SK-N-DZ (cell line): ENCODE data around the gene CCN2.
A peak's percentile ranks its signal among the peaks of the same experiment; 100 is the strongest.
"Not testable (repeated sequence)": the region's sequence is repeated elsewhere in the genome, so short reads cannot be mapped to it uniquely, and the experiment has no call there.

Source experiments
- DNase-seq: peaks from one replicate; pipeline ENCODE4 v3.0.0-alpha.2; 2015; ENCODE audit warnings: low spot score

The CCN2 gene

DNA sequence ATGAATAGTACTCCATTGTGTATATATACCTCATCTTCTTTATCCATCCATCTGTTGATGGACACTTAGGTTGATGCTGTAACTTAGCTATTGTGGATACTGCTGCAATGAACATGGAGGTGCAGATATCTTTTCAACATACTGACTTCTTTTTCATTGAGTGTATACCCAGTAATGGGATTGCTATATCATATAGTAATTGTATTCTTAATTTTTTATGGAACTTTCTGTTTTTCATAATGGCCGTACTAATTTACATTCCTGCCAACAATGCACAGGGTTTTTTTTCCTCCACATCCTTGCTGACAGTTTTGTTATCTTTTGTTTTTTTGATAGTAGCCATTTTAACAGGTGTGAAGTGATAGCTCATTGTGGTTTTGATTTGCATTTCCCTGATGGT lies 5.2 kb downstream of the CCN2 start:
- DNase-seq = no peak

DNA sequence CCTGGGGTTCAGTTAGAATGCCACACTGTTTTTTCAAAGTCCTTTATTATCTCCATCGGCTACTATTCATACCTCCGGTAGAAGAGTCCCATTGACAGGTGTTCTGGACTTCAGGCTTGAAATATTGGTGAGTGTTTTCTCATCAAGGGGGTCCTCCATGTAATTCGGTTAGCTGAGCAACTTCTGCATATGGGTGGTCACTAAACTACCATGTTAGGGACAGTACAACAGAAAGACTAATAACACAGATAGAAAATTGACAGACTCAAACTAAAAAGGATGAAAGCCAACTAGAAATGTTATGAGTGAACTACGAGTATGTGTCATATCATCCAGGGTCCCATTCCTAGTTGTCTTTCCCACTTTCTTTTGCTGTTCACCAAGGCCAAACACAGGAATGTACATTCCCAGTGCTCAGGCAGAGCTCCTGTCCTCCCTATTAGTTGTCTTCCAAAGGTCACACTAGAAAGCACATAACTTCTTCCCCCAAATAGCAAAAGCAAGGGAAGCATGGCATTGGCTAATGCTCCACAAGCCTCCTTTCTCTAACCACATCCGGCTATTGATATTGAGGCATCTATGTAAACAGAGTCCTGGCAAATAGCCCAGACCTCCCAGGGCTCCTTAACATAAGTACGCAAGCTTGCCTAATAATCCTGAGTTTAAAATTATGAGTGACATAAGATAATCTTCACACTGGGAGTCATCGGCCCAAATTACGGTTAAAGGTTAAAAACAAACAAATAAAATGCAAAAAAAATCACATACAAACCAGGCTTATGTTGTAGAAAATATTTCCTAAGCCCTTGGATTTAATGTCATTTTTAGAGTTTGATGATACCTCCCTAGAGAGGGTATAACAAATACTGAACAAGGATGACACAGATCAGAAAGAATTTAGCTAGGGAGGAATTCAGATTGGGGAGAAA lies 13.2 kb downstream of the CCN2 start:
- DNase-seq = no peak

DNA sequence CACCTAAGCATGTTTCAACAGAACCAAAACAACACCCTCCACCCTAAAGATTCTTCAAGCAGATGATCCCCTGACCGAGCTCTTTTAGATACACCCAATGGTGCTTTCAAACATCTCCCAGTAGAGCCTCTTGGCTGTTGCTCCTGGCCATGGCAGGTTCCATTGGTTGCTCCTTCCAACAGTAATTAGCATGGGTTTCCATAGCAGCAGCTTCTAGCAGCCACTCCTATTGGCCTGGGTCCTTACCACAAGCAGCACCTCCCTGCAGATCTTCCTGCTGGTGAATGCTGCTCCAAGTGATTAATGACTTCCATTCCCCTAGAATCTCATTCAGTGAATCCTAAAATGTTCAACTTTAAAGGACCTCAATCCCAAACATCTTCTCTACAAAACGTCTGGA lies 13.9 kb downstream of the CCN2 start:
- no peak for DNase-seq

DNA sequence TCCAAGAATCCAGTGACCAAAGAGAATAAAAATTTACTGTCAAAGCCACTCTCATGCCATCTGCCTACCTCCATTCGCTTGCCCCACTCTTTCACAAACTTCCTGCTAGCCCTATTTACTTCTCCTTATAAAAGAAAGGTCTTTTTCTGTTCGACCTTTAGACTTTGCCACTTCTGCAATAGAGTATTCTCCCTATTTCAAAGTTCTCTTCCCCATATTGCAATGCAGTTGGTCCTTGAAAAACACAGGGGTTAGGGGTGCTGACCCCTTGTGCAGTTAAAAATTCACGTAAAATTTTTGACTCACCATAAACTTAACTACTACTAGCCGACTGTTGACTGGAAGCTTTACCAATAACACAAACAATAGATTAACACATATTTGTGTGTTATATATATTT lies 15.0 kb downstream of the CCN2 start:
- no peak for DNase-seq

DNA sequence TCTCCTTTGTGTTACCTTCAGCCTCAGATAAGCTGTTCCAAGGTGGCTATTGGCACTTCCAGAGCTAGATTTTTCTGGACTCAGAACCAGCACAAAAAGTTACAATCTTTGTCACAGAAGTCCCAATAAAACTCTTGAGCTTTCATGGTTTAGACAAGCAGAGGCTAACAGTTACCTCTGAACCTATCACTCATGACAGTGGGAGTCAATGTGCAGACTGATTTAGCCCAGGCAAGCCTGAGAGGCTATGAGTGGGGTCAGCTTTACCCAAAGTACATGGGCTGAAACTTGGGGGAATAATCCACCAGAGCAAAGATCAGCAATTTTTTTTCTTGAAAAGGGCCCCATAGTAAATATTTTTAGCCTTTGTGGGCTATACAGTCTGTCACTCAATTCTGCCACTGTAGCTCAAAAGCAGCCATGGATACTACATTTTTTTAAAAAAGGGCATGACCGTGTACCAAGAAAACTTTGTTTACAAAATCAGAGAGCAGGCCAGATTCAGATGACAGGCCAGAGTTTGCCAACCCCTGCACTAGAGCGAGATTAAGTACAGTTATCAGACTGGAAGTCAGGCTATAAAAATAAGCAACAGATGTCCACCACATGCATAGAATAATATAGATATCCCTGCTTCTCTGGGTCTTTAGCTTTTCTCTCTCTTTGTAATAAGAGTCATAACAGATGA lies 20.0 kb downstream of the CCN2 start:
- DNase-seq = no peak

DNA sequence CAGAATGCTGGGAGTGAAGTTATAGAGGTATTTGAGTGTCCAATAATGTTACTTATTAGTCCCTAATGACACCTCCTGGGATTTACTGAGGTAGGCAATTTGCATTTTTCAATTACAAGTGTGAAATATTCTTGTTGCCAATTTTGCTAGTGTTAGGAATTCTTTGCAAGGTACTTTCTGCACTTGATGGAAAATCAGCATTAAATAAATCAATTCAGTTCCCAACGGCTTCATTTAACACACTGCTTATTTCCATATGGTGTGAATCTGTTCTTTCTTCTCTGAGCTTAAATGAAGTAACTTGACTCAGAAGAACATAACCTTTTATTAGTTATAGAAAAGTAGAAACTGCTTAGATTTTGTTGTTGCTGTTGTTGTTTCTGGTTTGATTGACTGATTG lies 21.2 kb downstream of the CCN2 start:
- DNase-seq = no peak

DNA sequence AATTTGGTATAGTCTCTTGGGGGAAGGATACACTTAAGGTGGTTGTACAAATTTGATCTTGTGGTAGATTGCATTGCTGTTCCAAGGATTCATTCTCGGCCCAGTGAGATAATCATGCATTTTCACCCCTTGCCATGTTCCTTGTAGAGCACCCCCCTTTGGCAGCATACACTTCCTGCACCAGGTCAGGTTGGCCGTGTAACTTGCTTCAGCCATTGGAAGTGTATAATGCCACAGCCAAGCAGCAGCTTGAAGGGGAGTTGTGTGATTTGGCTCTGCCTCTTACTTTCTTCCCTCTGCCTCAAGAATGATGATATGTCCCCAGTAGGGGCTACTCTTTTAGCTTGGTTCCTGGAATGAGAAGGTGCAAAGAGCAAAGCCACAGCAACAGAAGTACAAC lies 21.9 kb downstream of the CCN2 start:
- no peak for DNase-seq

DNA sequence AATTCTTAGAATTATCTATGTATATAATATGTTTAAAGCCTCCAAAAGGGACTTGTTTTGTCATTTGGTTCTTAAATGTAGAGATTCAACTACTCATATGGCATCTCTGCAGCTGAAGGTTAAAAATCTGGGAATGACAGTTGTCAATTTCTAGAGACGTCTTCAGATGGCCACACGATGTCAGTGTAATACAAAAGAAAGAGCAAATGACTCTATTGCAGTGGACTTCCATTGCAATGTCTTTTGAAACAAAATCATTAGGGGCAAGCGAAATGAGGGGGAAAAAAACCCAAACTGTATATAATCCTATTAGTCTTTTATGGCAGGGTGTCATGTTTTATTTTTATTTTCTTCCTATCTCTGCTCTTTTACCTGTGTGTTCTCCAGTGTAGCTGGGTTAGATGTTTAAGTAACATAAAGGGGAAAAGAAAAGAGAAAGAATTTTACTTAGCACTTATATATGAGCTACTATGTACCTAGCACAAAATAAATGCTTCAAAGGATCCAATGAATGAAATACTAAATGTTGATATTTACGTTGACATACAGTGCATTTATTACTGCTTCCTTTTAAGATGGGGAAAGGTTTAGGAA lies 26.2 kb downstream of the CCN2 start:
- peak; percentile 10 for DNase-seq

DNA sequence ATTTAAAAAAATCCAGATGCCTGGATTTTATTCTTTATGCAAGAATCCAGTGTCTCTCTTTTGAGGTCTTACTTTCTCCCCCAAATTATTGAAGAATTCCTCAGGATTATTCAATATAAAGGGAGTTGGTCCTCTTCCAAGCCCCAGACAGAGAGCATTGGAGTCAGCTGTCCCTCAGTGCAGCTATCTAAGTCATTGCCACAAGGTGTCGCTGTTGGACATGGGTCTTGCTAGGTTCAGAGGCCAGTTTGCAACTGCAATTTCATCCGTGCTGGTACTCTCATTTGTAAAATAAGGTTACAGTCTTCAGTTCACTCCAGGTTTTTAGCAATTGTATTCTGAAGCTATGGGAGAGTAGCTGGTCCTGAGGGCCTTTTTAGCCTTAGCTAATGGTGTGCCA lies 27.8 kb downstream of the CCN2 start:
- peak; percentile 29 for DNase-seq

DNA sequence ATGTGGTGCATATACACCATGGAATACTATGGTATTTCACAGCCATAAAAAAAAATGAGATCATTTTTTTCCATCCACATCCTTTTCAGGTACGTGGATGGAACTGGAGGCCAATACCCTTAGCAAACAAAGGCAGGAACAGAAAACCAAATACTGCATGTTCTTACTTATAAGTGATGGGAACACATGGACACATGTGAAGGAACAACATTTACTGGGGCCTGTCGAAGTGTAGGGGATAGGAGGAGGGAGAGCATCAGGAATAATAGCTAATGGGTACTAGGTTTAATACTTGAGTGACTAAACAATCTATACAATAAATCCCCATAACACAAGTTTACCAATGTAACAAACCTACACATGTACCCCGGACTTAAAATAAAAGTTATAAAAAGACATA lies 30.5 kb downstream of the CCN2 start:
- no peak for DNase-seq

DNA sequence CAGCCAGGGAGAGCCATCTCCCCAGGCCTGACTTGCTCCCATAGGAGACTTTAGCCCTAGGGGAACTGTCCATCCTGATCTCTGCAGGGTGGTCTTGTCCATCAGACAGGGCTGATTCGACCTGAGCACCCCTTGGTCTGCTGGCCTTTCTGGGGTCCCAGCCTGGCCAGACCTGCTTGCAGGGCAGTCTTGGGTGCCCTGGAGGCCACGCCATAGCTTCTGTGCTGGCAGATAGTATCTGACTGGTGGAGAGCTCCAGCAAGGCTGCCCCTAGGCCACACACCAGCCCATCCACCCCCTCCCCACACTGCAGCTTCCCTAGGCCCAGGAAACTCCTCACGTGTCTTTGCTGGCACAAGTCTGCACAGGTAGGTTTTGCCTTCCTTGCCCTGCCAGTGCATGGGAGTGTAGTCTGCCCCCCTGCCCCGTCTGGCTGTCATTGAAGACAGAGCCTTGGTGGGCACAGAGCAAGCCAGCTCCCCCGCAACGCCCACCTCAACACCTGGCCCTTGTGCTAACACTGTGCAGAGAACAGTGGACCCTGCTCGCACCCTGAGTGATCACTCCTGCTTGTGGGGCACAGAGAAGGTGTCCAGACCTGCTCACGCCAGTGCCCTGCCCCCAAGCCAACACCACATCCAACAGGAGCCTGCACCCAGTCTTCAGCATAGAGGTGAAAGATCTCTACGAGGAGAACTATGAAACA lies 32.4 kb downstream of the CCN2 start:
- DNase-seq = no peak

DNA sequence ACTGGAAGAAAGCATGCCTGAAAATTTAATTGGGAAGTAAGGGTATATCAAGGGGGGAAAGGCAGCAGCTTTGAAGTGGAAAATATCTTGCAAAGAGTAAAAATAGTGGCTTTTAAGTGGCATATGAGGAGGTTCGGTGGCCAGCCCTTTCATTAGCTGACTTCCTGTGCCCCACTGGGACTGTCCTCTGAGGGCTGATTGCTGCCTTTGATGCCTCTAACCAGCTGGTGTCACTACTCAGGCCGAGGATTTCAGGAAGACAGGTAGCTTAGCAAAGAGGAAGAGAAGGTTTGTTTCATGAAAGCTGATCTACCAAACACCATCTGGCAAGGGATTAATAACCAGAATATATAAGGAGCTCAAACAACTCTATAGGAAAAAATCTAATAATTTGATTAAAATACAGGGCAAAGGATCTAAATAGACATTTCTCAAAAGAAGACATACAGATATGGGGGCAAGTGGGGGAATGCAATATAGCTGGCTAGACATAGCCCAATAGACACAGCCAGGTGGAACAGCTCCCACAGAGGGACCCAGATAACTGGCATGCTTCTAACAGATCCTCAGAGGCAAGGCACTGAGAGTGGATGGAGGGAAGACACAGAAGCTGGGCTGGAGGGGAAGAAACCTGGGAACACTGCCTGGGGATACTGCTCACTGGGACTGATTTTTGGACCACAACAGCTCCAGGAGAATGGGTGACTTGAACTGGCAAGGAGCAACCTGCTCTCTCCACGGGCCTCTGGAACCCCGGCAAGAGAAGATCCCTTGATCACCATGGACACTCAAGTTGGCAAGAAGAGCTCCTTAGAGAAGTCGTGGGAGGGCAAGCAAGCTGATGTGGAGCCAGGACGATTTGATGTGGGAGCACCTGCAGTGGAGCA lies 33.2 kb downstream of the CCN2 start:
- no peak for DNase-seq

DNA sequence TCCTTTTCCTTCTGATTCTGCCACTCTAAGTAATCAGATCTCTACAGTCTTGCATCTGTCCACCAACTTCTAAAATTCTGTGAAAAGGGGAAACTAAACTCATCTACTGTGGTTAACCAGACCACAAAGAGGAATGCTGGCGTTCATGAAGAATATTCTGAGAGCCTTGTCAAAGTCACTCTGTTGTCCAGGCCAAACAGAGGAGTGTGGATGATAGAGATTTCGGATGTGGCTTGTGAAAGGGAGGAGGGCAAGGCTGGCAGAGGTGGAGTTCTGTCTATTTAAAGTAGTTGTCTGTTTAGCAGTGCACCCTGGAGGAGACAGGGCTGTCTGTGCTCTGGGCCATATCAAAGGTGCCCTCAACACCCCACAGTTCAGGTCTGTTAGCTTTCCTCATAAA lies 33.9 kb downstream of the CCN2 start:
- DNase-seq = no peak

DNA sequence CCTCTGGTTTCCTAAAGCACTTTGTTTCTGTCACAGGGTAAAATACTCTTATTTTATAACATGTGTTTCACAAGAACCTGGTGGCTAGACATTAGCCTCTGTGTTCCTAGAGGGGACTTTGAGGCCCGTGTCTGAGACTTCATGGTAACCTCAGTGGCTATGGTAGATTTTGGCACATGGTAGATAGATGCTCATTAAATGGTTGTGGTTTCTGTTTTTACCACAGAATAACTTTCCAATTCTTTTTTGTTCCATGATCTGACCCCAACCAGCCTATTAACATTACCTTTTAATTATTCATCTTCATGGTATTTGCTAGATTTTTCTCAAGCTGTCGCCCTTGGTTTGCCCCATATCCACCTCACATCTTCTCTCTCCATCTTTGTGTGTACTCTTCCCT lies 34.3 kb downstream of the CCN2 start:
- DNase-seq = no peak

DNA sequence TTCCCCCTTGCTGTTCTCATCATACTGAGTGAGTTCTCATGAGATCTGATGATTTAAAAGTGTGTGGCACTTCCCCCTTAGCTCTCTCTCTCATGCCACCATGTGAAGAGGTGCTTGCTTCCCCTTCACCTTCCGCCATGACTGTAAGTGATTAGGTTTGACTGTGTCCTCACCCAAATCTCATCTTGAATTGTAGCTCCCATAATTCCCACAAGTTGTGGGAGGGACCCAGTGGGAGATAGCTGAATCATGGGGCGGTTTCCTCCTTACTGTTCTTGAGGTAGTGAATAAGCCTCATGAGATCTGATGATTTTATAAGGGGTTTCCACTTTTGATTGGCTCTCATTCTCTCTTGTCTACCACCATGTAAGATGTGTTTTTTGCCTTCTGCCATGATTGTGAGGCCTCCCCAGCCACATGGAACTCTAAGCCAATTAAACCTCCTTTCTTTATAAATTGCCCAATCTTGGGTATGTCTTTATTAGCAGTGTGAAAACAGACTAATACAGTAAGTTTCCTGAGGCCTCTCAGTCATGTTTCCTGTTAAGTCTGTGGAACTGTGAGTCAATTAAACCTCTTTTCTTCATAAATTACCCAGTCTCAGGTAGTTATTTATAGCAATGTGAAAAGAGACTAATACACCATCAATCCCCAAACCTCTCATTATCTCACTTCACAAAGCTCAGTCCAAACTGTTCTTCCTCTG lies 34.9 kb downstream of the CCN2 start:
- DNase-seq = not testable (repeated sequence)

DNA sequence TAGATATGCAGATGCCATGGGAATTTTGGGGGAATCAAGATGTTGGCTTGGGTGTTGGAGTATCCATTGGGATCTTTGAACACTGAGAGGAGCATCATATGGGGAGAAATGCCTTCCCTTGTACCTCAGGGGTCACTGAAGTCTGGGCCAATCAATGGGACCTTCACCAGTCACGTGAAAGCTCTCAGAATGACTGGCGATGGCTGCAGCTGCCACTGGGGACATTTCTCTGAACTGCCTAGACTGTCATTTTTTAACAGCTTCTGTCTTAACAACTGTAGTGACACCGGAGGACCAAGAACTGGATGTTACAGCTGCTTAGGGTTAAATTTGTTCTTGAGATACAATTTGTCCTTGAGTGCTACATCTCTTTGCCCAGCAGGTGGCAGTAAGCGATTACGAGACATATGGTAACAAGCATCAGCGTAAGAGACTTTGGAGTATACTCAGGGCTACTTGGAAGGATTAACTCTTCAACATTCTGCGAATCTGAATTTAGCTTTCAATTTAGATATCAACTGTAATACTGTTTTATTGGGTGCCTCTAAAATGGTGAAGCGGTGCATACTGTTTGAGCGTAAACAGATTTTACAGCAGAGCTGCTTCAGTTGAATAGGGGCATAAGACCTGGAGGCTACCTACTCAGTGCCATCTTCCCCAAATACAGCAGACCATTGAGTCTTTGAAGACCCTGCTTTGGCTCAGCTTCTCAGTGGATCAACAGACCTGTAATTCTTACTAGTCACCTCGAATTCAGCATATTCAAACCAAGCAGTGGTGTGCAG lies 36.0 kb downstream of the CCN2 start:
- peak; percentile 59 for DNase-seq

DNA sequence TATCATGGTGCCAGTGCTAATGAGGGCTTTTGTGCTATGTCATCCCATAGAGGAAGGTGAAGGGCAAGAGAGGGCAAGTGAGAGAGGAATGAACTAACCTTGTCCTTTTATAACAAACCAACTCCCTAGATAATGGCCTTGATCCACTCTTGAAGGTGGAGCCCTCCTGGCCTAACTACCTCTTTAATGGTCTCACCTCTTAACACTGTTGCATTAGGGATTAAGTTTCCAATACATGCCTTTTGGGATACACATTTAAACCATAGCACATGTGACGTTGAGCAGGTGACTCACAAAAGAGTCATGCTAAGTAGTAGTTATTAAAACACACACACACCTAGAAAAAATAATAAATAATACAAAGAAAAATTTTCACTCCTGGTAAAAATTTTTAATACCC lies 36.9 kb downstream of the CCN2 start:
- DNase-seq = no peak

DNA sequence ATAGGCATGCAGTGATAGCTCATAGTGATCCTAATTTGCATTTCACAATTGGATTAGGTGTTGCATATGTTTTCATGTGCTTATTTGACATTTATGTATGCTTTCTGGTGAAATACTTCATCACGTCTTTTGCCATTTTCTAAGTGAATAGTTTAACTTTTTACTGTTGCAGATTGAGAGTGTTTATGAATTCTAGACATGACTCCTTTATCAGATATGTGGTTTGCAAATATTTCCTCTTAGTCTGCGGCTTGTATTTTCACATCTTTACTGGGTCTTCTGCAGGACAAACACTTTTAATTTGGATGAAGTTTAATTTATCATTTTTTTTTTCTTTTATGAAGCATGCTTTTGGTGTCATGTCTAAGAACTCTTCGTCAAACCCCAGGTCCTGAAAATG lies 39.2 kb downstream of the CCN2 start:
- DNase-seq = no peak

DNA sequence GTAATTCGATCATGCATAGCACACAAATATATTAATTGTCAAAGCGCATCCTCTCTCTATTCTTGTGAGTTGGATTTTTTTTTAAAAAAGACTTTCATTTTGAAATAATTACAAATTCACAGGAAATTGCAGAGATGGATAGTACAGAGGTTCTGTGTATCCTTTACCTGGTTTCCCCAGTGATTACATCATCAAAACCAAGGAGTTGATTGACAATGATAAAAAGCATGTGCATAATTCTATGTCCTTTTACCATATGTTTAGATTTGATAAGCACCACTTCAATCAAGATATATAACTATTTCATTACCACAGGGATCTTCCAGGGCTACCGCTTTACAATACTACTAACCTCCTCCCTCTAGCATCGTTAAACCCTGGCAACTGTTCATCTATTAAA lies 40.2 kb downstream of the CCN2 start:
- DNase-seq = no peak

DNA sequence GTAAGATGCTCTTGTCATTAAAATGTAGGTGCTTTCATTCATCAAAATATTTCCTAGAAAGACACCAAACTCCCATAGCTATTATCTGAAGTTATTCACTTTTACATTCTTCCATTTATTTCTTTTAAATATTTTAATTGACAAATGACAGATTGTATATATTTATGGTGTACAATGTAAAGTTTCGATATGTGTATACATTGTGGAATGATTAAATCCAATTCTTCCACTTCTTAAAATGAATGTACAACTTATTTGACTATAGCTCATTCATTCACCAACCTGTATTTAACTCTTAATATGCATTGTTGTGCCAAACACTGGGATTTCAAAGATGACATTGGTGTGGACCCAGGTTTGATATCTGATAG lies 41.0 kb downstream of the CCN2 start:
- DNase-seq = no peak
